Measurements from ENCODE around the gene FAM3B.

Gene FAM3B

GRCh38 chr21:41345934-41346685 is 29.5 kb downstream of the FAM3B start:
- Histone ChIP-seq H3F3A (ENCODE audit: insufficient read depth, low read length) (no peaks in the 10 kb centered on the region), H3K4me2 (ENCODE audit: low read length) (no peak overlapping the region)

GRCh38 chr21:41346758-41347157 is 30.2 kb downstream of the FAM3B start:
- Histone ChIP-seq H3K79me2 (ENCODE audit: insufficient read depth, low read length) (no peaks in the 10 kb centered on the region), H3K36me3 (ENCODE audit: insufficient read depth, low read length) (peaks cover 4% of the 10 kb centered on the region), H3K27ac (ENCODE audit: low read depth, low read length, poor library complexity, severe bottlenecking) (no peak overlapping the region), H3F3A (ENCODE audit: insufficient read depth, low read length) (no peaks in the 10 kb centered on the region), H3K4me3 (ENCODE audit: low read depth, low read length, poor library complexity, severe bottlenecking) (no peak overlapping the region), H3K9ac (ENCODE audit: low read length) (no peak overlapping the region), H2AFZ (ENCODE audit: low read length) (no peak overlapping the region), H3K4me1 (ENCODE audit: insufficient read depth, low read length, severe bottlenecking) (no peaks in the 10 kb centered on the region), H4K20me1 (ENCODE audit: insufficient read depth, low read length) (no peaks in the 10 kb centered on the region), H3K27me3 (ENCODE audit: insufficient read depth, low read length) (no peaks in the 10 kb centered on the region), H3K9me3 (ENCODE audit: low read length) (peaks cover 13% of the 10 kb centered on the region), H3K9me2 (ENCODE audit: low read depth, low read length) (no peaks in the 10 kb centered on the region), H3K4me2 (ENCODE audit: low read length) (no peak overlapping the region)
- no peak for TF ChIP-seq EZH2 (IDR thresholded peaks at IDR 0.05; ENCODE audit: borderline replicate concordance, low read length)
- TF ChIP-seq CTCF (IDR thresholded peaks at IDR 0.05; ENCODE audit: low read length), result no peak

More at GRCh38 chr21:41345934-41346685, 29.5 kb downstream of the FAM3B start:
- Histone ChIP-seq H3K9me2 (ENCODE audit: low read depth, low read length) (no peaks in the 10 kb centered on the region), H3K27me3 (ENCODE audit: insufficient read depth, low read length) (no peaks in the 10 kb centered on the region), H3K4me3 (ENCODE audit: low read depth, low read length, poor library complexity, severe bottlenecking) (no peak overlapping the region), H2AFZ (ENCODE audit: low read length) (no peak overlapping the region), H3K9ac (ENCODE audit: low read length) (no peak overlapping the region), H3K9me3 (ENCODE audit: low read length) (peaks cover 18% of the 10 kb centered on the region), H4K20me1 (ENCODE audit: insufficient read depth, low read length) (no peaks in the 10 kb centered on the region), H3K36me3 (ENCODE audit: insufficient read depth, low read length) (peaks cover 8% of the 10 kb centered on the region), H3K4me1 (ENCODE audit: insufficient read depth, low read length, severe bottlenecking) (no peaks in the 10 kb centered on the region), H3K27ac (ENCODE audit: low read depth, low read length, poor library complexity, severe bottlenecking) (no peak overlapping the region), H3K79me2 (ENCODE audit: insufficient read depth, low read length) (no peaks in the 10 kb centered on the region)
- TF ChIP-seq CTCF (IDR thresholded peaks at IDR 0.05; ENCODE audit: low read length), result no peak

- Histone ChIP-seq H3K27me3 (ENCODE audit: insufficient read depth, low read length) (no peaks in the 10 kb centered on the region), H3K9me3 (ENCODE audit: low read length) (no peaks in the 10 kb centered on the region), H4K20me1 (ENCODE audit: insufficient read depth, low read length) (no peaks in the 10 kb centered on the region), H3K4me3 (ENCODE audit: low read depth, low read length, poor library complexity, severe bottlenecking) (no peak overlapping the region), H3K27ac (ENCODE audit: low read depth, low read length, poor library complexity, severe bottlenecking) (no peak overlapping the region), H2AFZ (ENCODE audit: low read length) (no peak overlapping the region), H3K9me2 (ENCODE audit: low read depth, low read length) (no peaks in the 10 kb centered on the region), H3K4me2 (ENCODE audit: low read length) (no peak overlapping the region), H3K36me3 (ENCODE audit: insufficient read depth, low read length) (no peaks in the 10 kb centered on the region; the same call in 1 of the 2 replicates), H3K79me2 (ENCODE audit: insufficient read depth, low read length) (no peaks in the 10 kb centered on the region), H3K4me1 (ENCODE audit: insufficient read depth, low read length, severe bottlenecking) (no peaks in the 10 kb centered on the region), H3F3A (ENCODE audit: insufficient read depth, low read length) (no peaks in the 10 kb centered on the region), H3K9ac (ENCODE audit: low read length) (no peak overlapping the region)
- TF ChIP-seq CTCF (IDR thresholded peaks at IDR 0.05; ENCODE audit: low read length) (no peak), EZH2 (IDR thresholded peaks at IDR 0.05; ENCODE audit: borderline replicate concordance, low read length) (no peak)
Observed at GRCh38 chr21:41348434-41348833, 31.8 kb downstream of the FAM3B start.

Measured in OCI-LY1 (cell line).